HG03432 (cell line): ENCODE measurements around the gene SLC2A13.
"Not testable (repeated sequence)": the region's sequence is repeated elsewhere in the genome, so short reads cannot be mapped to it uniquely, and the experiment has no call there.

Experiments used
- ATAC-seq: cut with Tn5 transposase; IDR thresholded peaks from one replicate; pipeline ENCODE4 v1.9.1; 2021; ENCODE audit warnings: mild to moderate bottlenecking, moderate library complexity; ENCODE audit not compliant: unreplicated experiment

SLC2A13 gene

DNA sequence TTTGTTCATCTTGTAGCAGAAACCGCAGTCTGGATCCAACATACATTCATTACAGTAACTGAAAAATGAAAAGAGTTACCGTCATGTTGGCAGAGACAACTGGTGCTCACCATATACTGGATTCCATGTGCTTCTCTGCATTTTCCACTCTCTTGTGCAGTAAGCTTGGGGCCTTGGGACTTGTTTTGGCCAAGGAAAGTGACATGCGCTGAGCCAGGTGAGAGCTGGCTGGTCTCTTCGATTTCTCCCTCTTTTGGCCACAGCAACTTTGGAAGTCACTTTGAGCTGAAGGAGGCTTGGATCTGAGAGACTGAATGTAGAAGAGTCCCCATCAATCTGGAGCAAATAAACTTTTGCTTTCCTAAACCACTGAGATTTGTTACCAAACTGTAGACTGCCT is 275.7 kb downstream of the SLC2A13 start:
- no peak for ATAC-seq

- peak; percentile 50 for ATAC-seq
Measured at GRCh38 chr12:39824505-39825212, 281.2 kb downstream of the SLC2A13 start.

- no peak for ATAC-seq
Measured at GRCh38 chr12:39816671-39817185, 289.2 kb downstream of the SLC2A13 start.

DNA sequence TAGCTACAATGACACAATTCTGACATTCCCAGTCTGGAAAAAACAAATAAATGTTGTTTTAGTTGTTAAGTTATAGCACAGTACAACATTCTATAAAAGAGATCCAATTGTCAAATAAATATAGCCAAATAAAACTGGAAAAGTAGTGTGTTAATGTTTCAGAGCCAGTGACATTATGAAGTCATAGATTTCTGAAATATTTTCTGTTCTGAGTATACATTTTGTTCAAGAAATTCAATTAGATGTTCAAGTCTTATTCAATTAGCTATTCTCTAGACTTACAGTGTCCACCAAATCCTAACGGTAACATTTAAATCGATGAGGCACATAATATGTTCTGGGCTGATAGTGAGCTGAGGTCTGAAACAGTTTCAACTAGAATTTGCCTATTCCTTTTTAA is 290.1 kb downstream of the SLC2A13 start:
- no peak for ATAC-seq

- ATAC-seq, result no peak
Measured at GRCh38 chr12:39814626-39815025, 291.3 kb downstream of the SLC2A13 start.

DNA sequence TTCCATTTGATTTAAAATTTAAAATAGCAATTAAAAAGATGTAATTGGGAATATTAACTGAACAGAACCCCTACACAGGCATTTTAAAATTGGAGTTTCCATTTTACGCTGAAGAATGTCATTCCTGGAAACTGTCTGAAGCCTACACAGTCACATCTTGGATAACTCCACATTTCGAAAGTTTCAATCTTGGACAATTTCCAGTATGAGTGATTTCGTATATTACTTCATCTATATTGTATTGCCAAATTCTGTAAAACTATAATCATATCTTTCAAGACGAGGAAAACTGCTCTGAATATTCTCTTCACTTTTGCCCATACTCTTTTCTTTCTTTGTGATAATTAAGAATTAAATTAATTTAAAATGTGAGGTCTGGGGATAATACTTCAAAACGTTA is 292.1 kb downstream of the SLC2A13 start:
- no peak for ATAC-seq

DNA sequence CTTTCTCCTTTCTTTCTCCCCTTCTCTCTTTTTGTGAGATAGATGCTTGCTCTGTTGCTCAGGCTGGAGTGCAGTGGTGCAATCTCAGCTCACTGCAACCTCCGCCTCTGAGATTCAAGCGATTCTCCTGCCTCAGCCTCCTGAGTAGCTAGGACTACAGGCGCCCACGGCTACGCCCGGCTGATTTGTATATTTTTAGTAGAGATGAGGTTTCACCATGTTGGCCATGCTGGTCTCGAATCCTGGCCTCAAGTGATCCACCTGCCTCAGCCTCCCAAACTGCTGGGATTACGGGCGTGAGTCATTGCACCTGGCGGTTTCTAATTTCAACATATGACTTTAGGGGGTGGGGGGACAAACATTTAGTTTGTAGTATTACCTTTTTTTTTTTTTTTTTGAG is 293.4 kb downstream of the SLC2A13 start:
- ATAC-seq, result not testable (repeated sequence)

- ATAC-seq, result peak; percentile 64
Measured at GRCh38 chr12:39807043-39807442, 298.8 kb downstream of the SLC2A13 start.

- no peak for ATAC-seq
Measured at GRCh38 chr12:39805651-39806050, 300.2 kb downstream of the SLC2A13 start.

DNA sequence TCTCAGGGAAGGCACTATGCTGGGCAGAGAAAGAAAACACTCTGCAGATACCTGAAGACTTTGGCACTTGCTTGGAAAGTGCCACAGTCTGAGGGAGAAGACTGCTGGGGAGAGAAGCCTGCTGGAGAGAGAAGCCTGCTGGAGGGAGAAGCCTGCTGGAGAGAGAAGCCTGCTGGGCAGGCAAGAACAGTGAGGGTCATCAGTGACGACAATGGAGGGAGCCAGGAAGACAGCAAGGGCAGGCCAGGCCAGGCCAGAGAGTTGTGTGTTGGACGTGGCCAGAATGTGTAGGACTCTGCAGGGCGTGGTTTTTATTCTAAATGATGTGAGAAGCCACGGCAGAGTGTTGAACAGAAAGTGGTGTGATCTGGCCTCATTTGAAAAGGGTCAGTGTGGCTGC is 301.0 kb downstream of the SLC2A13 start:
- ATAC-seq, result no peak

- no peak for ATAC-seq
Measured at GRCh38 chr12:39804479-39804878, 301.4 kb downstream of the SLC2A13 start.

DNA sequence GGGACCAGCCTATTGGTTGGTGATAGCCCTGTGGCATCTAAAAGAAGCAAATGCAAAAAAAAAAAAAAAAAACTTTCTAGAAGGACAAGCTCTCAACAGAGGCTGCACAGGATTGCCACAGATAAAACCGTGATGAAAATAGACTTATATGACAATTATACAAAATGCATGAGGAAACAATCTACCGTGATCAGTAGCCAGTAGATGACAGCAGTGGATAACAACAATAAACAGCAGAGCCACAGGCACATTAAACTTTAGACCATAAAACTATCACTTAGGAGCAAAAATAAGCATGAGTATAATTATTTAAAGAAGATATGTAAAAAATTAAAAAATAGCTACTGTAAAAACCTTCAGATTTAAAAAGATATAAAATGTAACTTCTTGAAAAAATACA is 302.7 kb downstream of the SLC2A13 start:
- ATAC-seq, result no peak

DNA sequence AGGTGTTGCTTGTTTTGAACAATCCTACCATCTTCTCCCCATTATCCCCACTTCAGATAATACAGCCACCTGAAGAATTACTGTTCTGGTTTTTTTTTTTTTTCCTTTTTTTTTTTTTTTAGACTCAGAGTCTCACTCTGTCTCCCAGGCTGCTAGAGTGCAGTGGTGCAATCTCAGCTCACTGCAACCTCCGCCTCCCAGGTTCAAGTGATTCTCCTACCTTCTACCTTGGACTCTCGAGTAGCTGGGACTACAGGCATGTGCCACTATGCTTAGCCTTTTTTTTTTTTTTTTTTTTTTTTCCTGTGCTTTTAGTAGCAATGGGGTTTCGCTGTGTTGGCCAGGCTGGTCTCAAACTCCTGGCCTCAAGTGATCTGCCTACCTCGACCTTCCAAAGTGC is 306.9 kb downstream of the SLC2A13 start:
- no peak for ATAC-seq

DNA sequence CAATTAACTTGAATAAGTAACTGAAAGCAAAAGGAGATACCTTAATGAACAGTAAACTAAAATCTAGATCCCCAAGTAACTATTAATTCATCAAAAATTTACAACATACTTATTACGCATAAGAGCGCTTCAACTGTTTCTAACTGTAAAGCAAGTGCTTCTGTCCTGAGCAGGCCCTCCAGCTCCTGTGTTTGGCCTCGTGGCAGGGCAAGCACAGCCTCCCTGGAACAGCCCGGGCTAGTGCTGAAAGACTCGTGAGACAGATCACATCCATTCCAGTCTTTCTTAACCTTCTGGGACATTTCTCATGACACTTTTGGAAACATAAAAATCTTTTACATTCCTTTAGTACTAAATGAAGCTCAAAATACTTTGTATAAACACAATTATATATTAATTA is 307.5 kb downstream of the SLC2A13 start:
- ATAC-seq, result no peak

GRCh38 chr12:39795481-39795880 is 310.4 kb downstream of the SLC2A13 start:
- ATAC-seq, result no peak

DNA sequence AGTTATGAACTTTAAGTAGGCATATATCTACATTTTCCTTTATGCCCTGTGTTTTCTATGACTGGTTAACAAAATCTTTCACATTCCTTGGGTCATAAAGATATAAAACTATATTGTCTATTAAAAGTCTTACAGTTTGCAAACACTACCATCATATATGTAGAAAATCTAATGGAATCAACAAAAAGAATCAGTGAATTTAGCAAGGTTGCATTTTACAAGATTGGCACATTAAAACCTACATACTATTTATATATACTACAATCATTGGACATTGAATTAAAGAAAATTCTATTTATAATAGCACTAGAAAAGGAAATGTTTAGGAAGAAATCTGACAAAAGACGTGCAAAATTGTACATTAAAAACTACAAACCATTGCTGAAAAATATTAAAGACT is 312.9 kb downstream of the SLC2A13 start:
- ATAC-seq, result no peak

DNA sequence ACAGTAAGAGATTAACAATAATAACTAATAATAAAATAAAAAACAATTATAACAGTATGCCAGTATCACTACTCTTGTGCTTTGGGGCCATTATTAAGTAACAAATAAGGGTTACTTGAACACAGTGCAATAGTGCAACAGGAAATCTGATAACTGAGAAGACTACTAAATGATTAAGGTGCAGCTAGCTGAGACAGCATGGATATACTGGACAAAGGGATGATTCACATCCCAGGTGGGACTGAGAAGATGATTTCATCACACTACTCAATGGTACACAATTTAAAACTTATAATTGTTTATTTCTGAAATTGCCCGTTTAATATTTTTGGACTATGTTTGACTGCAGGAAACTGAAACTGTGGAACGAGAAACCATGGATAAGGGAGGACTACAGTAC is 317.6 kb downstream of the SLC2A13 start:
- no peak for ATAC-seq

DNA sequence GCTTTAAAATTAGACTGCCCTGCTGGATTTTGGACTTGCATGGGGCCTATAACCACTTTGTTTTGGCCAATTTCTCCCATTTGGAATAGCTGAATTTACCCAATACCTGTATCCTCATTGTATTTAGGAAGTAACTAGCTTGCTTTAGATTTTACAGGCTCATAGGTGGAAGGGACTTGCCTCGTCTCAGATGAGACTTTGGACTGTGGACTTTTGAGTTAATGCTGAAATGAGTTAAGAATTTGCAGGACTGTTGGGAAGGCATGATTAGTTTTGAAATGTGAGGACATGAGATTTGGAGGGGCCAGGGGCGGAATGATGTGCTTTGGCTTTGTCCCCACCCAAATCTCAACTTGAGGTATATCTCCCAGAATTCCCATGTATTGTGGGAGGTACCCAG is 320.1 kb downstream of the SLC2A13 start:
- not testable (repeated sequence) for ATAC-seq

GRCh38 chr12:39782026-39782545 is 323.8 kb downstream of the SLC2A13 start:
- ATAC-seq, result no peak

- ATAC-seq, result no peak
Measured at GRCh38 chr12:39780913-39781446, 324.9 kb downstream of the SLC2A13 start.

DNA sequence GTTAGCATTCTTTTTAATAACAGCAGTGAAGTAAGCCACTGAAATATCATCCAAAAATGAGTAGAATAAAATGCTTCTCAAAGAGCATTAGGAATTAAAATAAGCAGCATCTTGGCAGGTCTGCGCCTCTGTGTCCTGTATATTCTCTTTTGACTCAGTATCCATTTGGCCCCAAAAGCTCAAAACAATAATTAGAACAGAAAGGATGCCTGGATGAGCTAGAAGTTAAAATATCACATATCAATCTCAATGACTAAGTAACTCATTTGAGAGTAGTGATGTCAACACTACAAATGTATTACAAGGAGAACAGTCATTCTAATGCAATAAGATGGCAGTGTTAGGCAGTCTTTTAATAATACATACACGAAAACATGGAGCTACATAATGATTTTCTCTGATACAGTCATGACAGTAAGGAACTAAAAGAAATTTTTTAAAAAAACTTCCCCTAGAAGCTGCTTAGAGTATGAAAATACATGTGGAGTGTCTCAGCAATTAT is 325.4 kb downstream of the SLC2A13 start:
- no peak for ATAC-seq

GRCh38 chr12:39779768-39780340 is 326.0 kb downstream of the SLC2A13 start:
- no peak for ATAC-seq
